Germinal center (tissue), 1 donor: Measurements from ENCODE around the gene POLDIP2.

ENCODE experiments used
- DNase-seq: peaks from one replicate; pipeline ENCODE4 v3.0.0; 2012; ENCODE audit warnings: mixed read lengths, low spot score

The POLDIP2 gene

GRCh38 chr17:28317099-28317965 lies 40.0 kb downstream of the POLDIP2 start:
- DNase-seq = no peak

- DNase-seq = no peak
These were observed 41.3 kb downstream of the POLDIP2 start for GRCh38 chr17:28315846-28316705.

- no peak for DNase-seq
These were observed 43.5 kb downstream of the POLDIP2 start for GRCh38 chr17:28313841-28314240.

- no peak for DNase-seq
These were observed 50.3 kb downstream of the POLDIP2 start for GRCh38 chr17:28306954-28307401.

DNA sequence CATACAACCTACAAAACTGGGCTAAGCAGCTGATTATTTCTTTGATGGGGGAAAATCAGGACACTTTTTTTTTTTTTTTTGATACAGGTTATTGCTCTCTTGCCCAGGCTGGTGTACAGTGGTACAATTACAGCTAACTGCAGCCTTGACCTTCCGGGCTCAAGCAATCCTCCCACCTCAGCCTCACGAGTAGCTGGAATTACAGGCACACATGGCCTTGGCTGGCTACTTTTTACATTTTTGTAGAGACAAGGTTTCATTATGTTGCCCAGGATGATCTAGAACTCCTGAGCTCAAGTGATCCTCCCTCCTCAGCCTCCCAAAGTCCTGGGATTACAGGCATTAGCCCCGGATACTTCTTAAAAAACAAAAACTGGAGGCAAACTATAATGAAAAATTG lies 58.9 kb downstream of the POLDIP2 start:
- DNase-seq = no peak
